Fibroblast of peridontal ligament (primary cell): ENCODE results near the gene ISOC2.

ENCODE experiments used
- DNase-seq: peaks from one replicate; pipeline ENCODE4 v3.0.0-alpha.2; 2010; ENCODE audit errors: extremely low read depth

Gene ISOC2

GRCh38 chr19:55489711-55490477 is 28.5 kb upstream of the ISOC2 start:
- DNase-seq: no peak

GRCh38 chr19:55488986-55489710 is 27.7 kb upstream of the ISOC2 start:
- no peak for DNase-seq

GRCh38 chr19:55487924-55488687 is 26.7 kb upstream of the ISOC2 start, which contains the start of gene SSC5D:
TSS of gene SSC5D (plus strand) at chr19:55488436. CDS start at chr19:55488590, 154 bp downstream.
- DNase-seq: peak; percentile 34

- DNase-seq: peak; percentile 94
Measured at GRCh38 chr19:55486971-55487923, 25.8 kb upstream of the ISOC2 start.

GRCh38 chr19:55486043-55486970 is 24.9 kb upstream of the ISOC2 start:
- no peak for DNase-seq

GRCh38 chr19:55485439-55486011 is 24.1 kb upstream of the ISOC2 start:
- DNase-seq: no peak

- DNase-seq: peak; percentile 49
Measured at GRCh38 chr19:55484593-55485438, 23.4 kb upstream of the ISOC2 start, which contains the start of gene NAT14. TSS of gene NAT14 (plus strand) at chr19:55485188. CDS start at chr19:55485709, 521 bp downstream.

GRCh38 chr19:55483706-55484592 is 22.5 kb upstream of the ISOC2 start:
- DNase-seq: no peak

GRCh38 chr19:55482967-55483705 is 21.7 kb upstream of the ISOC2 start:
- no peak for DNase-seq

GRCh38 chr19:55482156-55482961 is 20.9 kb upstream of the ISOC2 start:
- no peak for DNase-seq

- no peak for DNase-seq
Measured at GRCh38 chr19:55481794-55482155, 20.3 kb upstream of the ISOC2 start.

GRCh38 chr19:55481148-55481793 is 19.8 kb upstream of the ISOC2 start:
- no peak for DNase-seq

- no peak for DNase-seq
Measured at GRCh38 chr19:55479451-55480230, 18.2 kb upstream of the ISOC2 start.

GRCh38 chr19:55479045-55479444 is 17.6 kb upstream of the ISOC2 start:
- DNase-seq: no peak

- DNase-seq: no peak
Measured at GRCh38 chr19:55478364-55478763, 16.9 kb upstream of the ISOC2 start.
